PC-3 (cell line): ENCODE measurements around the gene S100A16. TPM values are rescaled to one million over a fixed set of nuclear protein-coding genes. Genes with fewer than 3 reads are reported as not detected.
"Not testable (repeated sequence)": the region's sequence is repeated elsewhere in the genome, so short reads cannot be mapped to it uniquely, and the experiment has no call there.

Experiments used
- ATAC-seq: fragments of 200-7000 bp; cut with Tn5 transposase; 2 replicates; pipeline ENCODE4 v1.9.1; 2020; ENCODE audit warnings: mild to moderate bottlenecking, moderate library complexity
- BruUV-seq: library from RNA; stranded (reverse); fragments of 400-500 nt; replicated peaks from 2 replicates; lab custom pipeline; 2021; lab: Mats Ljungman, UMichigan
- CTCF ChIA-PET: fragments of 300-600 bp; sonication (Branson Sonifier 250); formaldehyde crosslinking; loops from one replicate; lab custom pipeline; 2022; ENCODE audit warnings: antibody characterized with exemption; lab: Charles Lee
- POLR2A ChIA-PET: fragments of 300-600 bp; sonication (Branson Sonifier 250); formaldehyde crosslinking; loops from one replicate; lab custom pipeline; 2022; ENCODE audit warnings: antibody characterized with exemption; ENCODE audit not compliant: unreplicated experiment; lab: Charles Lee
- DNase-seq: peaks from one replicate; pipeline ENCODE4 v3.0.0-alpha.2; 2015
- H2AFZ ChIP-seq: fragments of 300-600 bp; sonication (generic); 2 replicates; pipeline ENCODE4 v1.6.0; 2016; ENCODE audit warnings: antibody characterized with exemption, low read length
- H3F3A ChIP-seq: fragments of 300-600 bp; sonication (generic); one replicate; pipeline ENCODE4 v1.6.0; 2017; ENCODE audit warnings: antibody characterized with exemption, low read length, control low read depth, mild to moderate bottlenecking; ENCODE audit not compliant: unreplicated experiment
- H3K27ac ChIP-seq: fragments of 300-600 bp; sonication (generic); 2 replicates; pipeline ENCODE4 v1.5.1; 2016; ENCODE audit warnings: mild to moderate bottlenecking, low read length
- H3K27me3 ChIP-seq: fragments of 300-600 bp; sonication (generic); 2 replicates; pipeline ENCODE4 v1.6.1; 2016; ENCODE audit warnings: low read length, mixed read lengths
- H3K36me3 ChIP-seq: fragments of 300-600 bp; sonication (generic); 2 replicates; pipeline ENCODE4 v1.6.1; 2016; ENCODE audit warnings: low read depth, mixed run types, low read length, mixed read lengths
- H3K4me1 ChIP-seq: fragments of 300-600 bp; sonication (generic); 2 replicates; pipeline ENCODE4 v1.5.1; 2016; ENCODE audit warnings: low read length; ENCODE audit not compliant: insufficient read depth
- H3K4me2 ChIP-seq: fragments of 300-600 bp; sonication (generic); 2 replicates; pipeline ENCODE4 v1.6.0; 2016; ENCODE audit warnings: low read length
- H3K4me3 ChIP-seq: fragments of 300-600 bp; sonication (generic); 2 replicates; pipeline ENCODE4 v1.5.1; 2016; ENCODE audit warnings: mild to moderate bottlenecking, low read length, mixed read lengths
- H3K79me2 ChIP-seq: fragments of 300-600 bp; sonication (generic); 2 replicates; pipeline ENCODE4 v1.6.1; 2017; ENCODE audit warnings: low read length, mixed read lengths
- H3K9ac ChIP-seq: fragments of 300-600 bp; sonication (generic); 2 replicates; pipeline ENCODE4 v1.6.0; 2016; ENCODE audit warnings: mild to moderate bottlenecking, low read length
- H3K9me2 ChIP-seq: fragments of 300-600 bp; sonication (generic); replicated peaks from 2 replicates; pipeline ENCODE4 v1.6.1; 2016; ENCODE audit warnings: mixed run types, low read length, mixed read lengths
- H3K9me3 ChIP-seq: fragments of 300-600 bp; sonication (generic); 2 replicates; pipeline ENCODE4 v1.6.1; 2016; ENCODE audit warnings: low read length, mixed read lengths
- H4K20me1 ChIP-seq: fragments of 300-600 bp; sonication (generic); 2 replicates; pipeline ENCODE4 v1.6.1; 2016; ENCODE audit warnings: low read length, mixed read lengths
- EZH2 ChIP-seq: fragments of 300-600 bp; sonication (generic); IDR thresholded peaks from one replicate; pipeline ENCODE4 v1.6.1; 2017; ENCODE audit warnings: antibody characterized with exemption, mild to moderate bottlenecking, low read length; ENCODE audit not compliant: unreplicated experiment
- EZH2phosphoT487 ChIP-seq: fragments of 300-600 bp; sonication (generic); IDR thresholded peaks from 2 replicates; pipeline ENCODE4 v1.6.1; 2018; ENCODE audit warnings: mild to moderate bottlenecking, antibody characterized with exemption, low read length, borderline replicate concordance
- intact Hi-C: fragments of 100-400 bp; cut with micrococcal nuclease; formaldehyde crosslinking; loops from 2 replicates; pipeline ENCODE4 v1.9.0; 2023
- total RNA-seq: library from RNA; depleted of rRNA; stranded (reverse); fragments of >200 nt; gene quantifications from 2 replicates; pipeline ENCODE4 v1.2.3, GENCODE V29; 2014
- TF ChIP-seq, protein P1 (sequence below): fragments of 300-600 bp; sonication (generic); conservative IDR thresholded peaks from 2 replicates; pipeline ENCODE4 v1.5.1; 2017; ENCODE audit warnings: antibody characterized with exemption, low read depth, mild to moderate bottlenecking, low read length

S100A16 gene
- total RNA-seq, 1 experiment from 2014 or later, result 1,254 TPM

DNA sequence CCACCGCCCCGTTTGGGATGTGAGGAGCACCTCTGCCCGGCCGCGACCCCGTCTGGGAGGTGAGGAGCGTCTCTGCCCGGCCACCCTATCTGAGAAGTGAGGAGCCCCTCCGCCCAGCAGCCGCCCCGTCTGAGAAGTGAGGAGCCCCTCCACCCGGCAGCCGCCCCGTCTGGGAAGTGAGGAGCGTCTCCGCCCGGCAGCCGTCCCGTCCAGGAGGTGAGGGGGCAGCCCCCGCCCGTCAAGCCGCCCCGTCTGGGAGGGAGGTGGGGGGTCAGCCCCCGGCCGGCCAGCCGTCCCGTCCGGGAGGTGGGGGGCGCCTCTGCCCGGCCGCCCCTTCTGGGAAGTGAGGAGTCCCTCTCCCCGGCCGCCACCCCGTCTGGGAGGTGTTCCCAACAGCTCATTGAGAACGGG is 37.9 kb downstream of the S100A16 start:
- H3F3A ChIP-seq, H3K9me3 ChIP-seq, ATAC-seq, POLR2A ChIA-PET, intact Hi-C loops, H3K9me2 ChIP-seq, H3K27me3 ChIP-seq, H3K9ac ChIP-seq, H3K4me2 ChIP-seq, CTCF ChIA-PET, H4K20me1 ChIP-seq, H3K79me2 ChIP-seq, BruUV-seq, H3K27ac ChIP-seq, H3K4me3 ChIP-seq, H3K36me3 ChIP-seq, DNase-seq, H2AFZ ChIP-seq: not testable (repeated sequence)
- H3K4me1 ChIP-seq, result peaks cover 24% of the 10 kb centered on the region

DNA sequence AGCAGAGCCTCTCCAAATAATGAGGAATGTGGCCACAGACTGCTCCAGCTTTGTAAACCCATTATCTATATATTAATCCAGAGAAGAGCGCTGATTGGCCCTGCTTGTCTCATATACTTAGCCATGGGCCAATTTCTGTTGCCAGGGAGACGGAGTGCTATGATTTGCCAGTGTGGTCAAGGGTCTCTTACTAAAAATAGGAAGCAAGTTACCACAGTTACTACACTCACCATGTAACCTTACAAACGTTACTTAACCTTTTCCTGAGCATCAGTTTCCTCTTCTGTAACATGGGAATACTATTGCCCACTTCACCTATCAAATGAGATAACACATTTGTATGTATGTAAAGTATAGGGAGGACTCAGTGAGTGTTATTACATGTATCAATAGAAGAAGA is 39.6 kb downstream of the S100A16 start:
- Histone ChIP-seq H3K27ac (peak overlapping the region; percentile 76), H3K79me2 (no peaks in the 10 kb centered on the region), H2AFZ (no peak overlapping the region), H3K9me3 (no peaks in the 10 kb centered on the region), H4K20me1 (no peaks in the 10 kb centered on the region), H3K4me3 (no peak overlapping the region), H3K27me3 (no peaks in the 10 kb centered on the region), H3K9ac (peak overlapping the region; percentile 26), H3F3A (no peaks in the 10 kb centered on the region), H3K9me2 (no peaks in the 10 kb centered on the region), H3K4me1 (peaks cover 35% of the 10 kb centered on the region), H3K36me3 (no peaks in the 10 kb centered on the region), H3K4me2 (peak overlapping the region; percentile 48)
- ATAC-seq (no peak), DNase-seq (no peak)
- CTCF ChIA-PET, result interaction anchor here (0.6 to 2.0 kb wide), 8 partner anchors 25 to 101 kb away, joined by 5 to 25 read pairs (median 12); partner anchors contain the start of genes CHTOP, S100A13 and S100A16
- POLR2A ChIA-PET, result interaction anchor here (1.0 to 1.3 kb wide), 3 partner anchors 37 to 61 kb away, joined by 4 to 8 read pairs (median 7); partner anchors contain the start of genes CHTOP, S100A13 and S100A6
- BruUV-seq, result no TSS peak
- TF ChIP-seq, protein P1, sequence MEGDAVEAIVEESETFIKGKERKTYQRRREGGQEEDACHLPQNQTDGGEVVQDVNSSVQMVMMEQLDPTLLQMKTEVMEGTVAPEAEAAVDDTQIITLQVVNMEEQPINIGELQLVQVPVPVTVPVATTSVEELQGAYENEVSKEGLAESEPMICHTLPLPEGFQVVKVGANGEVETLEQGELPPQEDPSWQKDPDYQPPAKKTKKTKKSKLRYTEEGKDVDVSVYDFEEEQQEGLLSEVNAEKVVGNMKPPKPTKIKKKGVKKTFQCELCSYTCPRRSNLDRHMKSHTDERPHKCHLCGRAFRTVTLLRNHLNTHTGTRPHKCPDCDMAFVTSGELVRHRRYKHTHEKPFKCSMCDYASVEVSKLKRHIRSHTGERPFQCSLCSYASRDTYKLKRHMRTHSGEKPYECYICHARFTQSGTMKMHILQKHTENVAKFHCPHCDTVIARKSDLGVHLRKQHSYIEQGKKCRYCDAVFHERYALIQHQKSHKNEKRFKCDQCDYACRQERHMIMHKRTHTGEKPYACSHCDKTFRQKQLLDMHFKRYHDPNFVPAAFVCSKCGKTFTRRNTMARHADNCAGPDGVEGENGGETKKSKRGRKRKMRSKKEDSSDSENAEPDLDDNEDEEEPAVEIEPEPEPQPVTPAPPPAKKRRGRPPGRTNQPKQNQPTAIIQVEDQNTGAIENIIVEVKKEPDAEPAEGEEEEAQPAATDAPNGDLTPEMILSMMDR, result no peak
- TF ChIP-seq EZH2 (no peak), EZH2phosphoT487 (no peak)
- intact Hi-C loops, result loop anchor here (2.0 kb wide), 2 partner anchors 35 to 175 kb away; no protein-coding TSS in a partner anchor

DNA sequence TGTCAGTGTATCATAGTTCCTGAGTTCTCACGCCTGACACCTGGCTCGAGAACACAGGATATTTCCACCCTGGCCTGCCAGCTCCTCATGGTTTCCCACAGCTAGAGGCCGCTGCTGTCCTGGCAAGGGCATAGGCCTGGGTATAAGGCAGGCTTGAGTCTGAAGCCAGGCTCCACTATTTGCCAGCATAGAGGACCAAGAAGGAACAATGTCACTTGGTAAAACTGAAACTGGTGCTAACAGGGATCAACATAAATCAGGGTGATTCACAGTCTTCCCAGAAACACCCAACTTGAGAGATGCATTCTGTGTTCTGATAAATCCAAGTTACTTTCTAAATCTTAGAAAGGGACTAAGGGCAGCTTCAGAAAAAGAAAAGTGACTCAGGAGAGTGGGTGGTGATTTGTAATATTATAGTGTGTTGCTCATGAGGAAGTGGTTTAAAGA is 40.3 kb downstream of the S100A16 start:
- ATAC-seq, result peak; percentile 67
- H3K36me3 ChIP-seq, result no peaks in the 10 kb centered on the region
- ChIA-PET CTCF (interaction anchor here (0.6 to 2.0 kb wide), 14 partner anchors 26 to 204 kb away, joined by 3 to 25 read pairs (median 6); partner anchors contain the start of genes CHTOP, S100A13, S100A14 and S100A16), POLR2A (interaction anchor here (0.5 to 1.3 kb wide), 6 partner anchors 37 to 96 kb away, joined by 3 to 8 read pairs (median 4); partner anchors contain the start of genes CHTOP, S100A13, S100A14 and S100A16)
- DNase-seq, result peak; percentile 94
- H3K9me2 ChIP-seq, result no peaks in the 10 kb centered on the region
- no TSS peak for BruUV-seq
- no peaks in the 10 kb centered on the region for H4K20me1 ChIP-seq
- intact Hi-C loops, result loop anchor here (1.0 to 2.0 kb wide), 4 partner anchors 36 to 176 kb away; no protein-coding TSS in a partner anchor
- TF ChIP-seq EZH2phosphoT487, result no peak
- TF ChIP-seq, protein P1, result peak; percentile 98
- H3K4me1 ChIP-seq, result peaks cover 39% of the 10 kb centered on the region
- no peaks in the 10 kb centered on the region for H3K79me2 ChIP-seq
- no peaks in the 10 kb centered on the region for H3K9me3 ChIP-seq
- no peaks in the 10 kb centered on the region for H3K27me3 ChIP-seq
- no peaks in the 10 kb centered on the region for H3F3A ChIP-seq
- H3K4me2 ChIP-seq, result peak overlapping the region; percentile 48
- H3K27ac ChIP-seq, result peak overlapping the region; percentile 76
- H3K9ac ChIP-seq, result peak overlapping the region; percentile 26
- peak overlapping the region; percentile 8 for H2AFZ ChIP-seq
- H3K4me3 ChIP-seq, result 0 out of 2 replicates have a peak overlapping the region, but pooled peaks have one; percentile 0
